Karpas-422 (cell line): Measurements from ENCODE around the gene MCOLN3. TPM values are rescaled to one million over a fixed set of nuclear protein-coding genes. Genes with fewer than 3 reads are reported as not detected.

Source experiments
- DNase-seq: peaks from one replicate; pipeline ENCODE4 v3.0.0-alpha.2; 2015
- H2AFZ ChIP-seq: fragments of 200-600 bp; sonication (generic); 2 replicates; pipeline ENCODE4 v1.6.1; 2014; ENCODE audit warnings: antibody characterized with exemption, low read length, mixed read lengths
- H3K27ac ChIP-seq: fragments of 200-600 bp; sonication (generic); 2 replicates; pipeline ENCODE4 v1.5.1; 2014; ENCODE audit warnings: mild to moderate bottlenecking, low read length, moderate library complexity
- H3K27me3 ChIP-seq: fragments of 200-600 bp; sonication (generic); 2 replicates; pipeline ENCODE4 v1.6.1; 2014; ENCODE audit warnings: low read length, mixed read lengths
- H3K36me3 ChIP-seq: fragments of 200-600 bp; sonication (generic); 2 replicates; pipeline ENCODE4 v1.6.1; 2014; ENCODE audit warnings: low read length, mixed read lengths; ENCODE audit not compliant: insufficient read depth
- H3K4me1 ChIP-seq: fragments of 200-600 bp; sonication (generic); 2 replicates; pipeline ENCODE4 v1.6.1; 2014; ENCODE audit warnings: mild to moderate bottlenecking, low read length, mixed read lengths
- H3K4me2 ChIP-seq: fragments of 200-600 bp; sonication (generic); 2 replicates; pipeline ENCODE4 v1.6.1; 2014; ENCODE audit warnings: low read length, low read depth, mild to moderate bottlenecking; ENCODE audit not compliant: poor library complexity, severe bottlenecking
- H3K4me3 ChIP-seq: fragments of 200-600 bp; sonication (generic); 2 replicates; pipeline ENCODE4 v1.5.1; 2014; ENCODE audit warnings: mild to moderate bottlenecking, antibody characterized with exemption, low read length, mixed read lengths
- H3K79me2 ChIP-seq: fragments of 200-600 bp; sonication (generic); 2 replicates; pipeline ENCODE4 v1.6.1; 2014; ENCODE audit warnings: mild to moderate bottlenecking, low read length, mixed read lengths
- H3K9ac ChIP-seq: fragments of 200-600 bp; sonication (generic); 2 replicates; pipeline ENCODE4 v1.6.0; 2014; ENCODE audit warnings: low read length
- H3K9me2 ChIP-seq: fragments of 200-600 bp; sonication (generic), shearing (Covaris generic); replicated peaks from 2 replicates; pipeline ENCODE4 v1.6.0; 2014; ENCODE audit warnings: mild to moderate bottlenecking, low read length, moderate library complexity; ENCODE audit not compliant: insufficient read depth
- H3K9me3 ChIP-seq: fragments of 300-700, 200-600 bp; sonication (generic); 2 replicates; pipeline ENCODE4 v1.6.1; 2014; ENCODE audit warnings: low read length, mixed read lengths
- H4K20me1 ChIP-seq: fragments of 200-600 bp; sonication (generic); 2 replicates; pipeline ENCODE4 v1.6.1; 2014; ENCODE audit warnings: mild to moderate bottlenecking, antibody characterized with exemption, low read length, low read depth; ENCODE audit not compliant: insufficient read depth
- total RNA-seq: library from RNA; depleted of rRNA; stranded (reverse); fragments of >200 nt; shearing (Covaris generic); gene quantifications from 2 replicates; pipeline ENCODE4 v1.2.3, GENCODE V29; 2014; ENCODE audit warnings: low replicate concordance

Gene MCOLN3
- total RNA-seq, 1 experiment from 2014 or later, result not detected

DNA sequence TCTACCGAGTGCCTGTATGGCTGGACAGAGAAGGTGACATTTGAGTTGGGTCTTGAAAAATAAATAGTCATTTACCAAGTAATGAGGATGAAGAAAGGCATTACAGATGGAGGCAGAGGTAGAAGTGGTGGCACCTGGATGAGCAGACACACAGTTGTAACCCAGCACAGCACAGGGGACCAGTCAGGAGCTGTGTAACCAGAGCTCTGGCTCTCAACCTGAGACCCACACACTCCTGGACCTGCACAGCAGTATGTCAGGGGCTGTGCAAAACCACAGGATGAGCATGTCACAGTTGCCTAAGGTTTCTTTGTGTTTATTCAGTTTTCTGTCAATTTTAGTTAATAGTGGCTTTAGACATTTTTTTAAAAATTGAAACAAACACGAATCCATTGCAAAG is 11.3 kb upstream of the MCOLN3 start:
- H3K4me3 ChIP-seq, result no peak overlapping the region
- peaks cover 46% of the 10 kb centered on the region for H3K4me1 ChIP-seq
- no peaks in the 10 kb centered on the region for H3K27me3 ChIP-seq
- H3K27ac ChIP-seq, result no peak overlapping the region
- no peak for DNase-seq
- no peaks in the 10 kb centered on the region for H3K9me2 ChIP-seq
- H3K79me2 ChIP-seq, result no peaks in the 10 kb centered on the region
- no peaks in the 10 kb centered on the region for H3K9me3 ChIP-seq
- no peak overlapping the region for H3K4me2 ChIP-seq
- no peaks in the 10 kb centered on the region for H4K20me1 ChIP-seq
- no peak overlapping the region for H2AFZ ChIP-seq
- no peak overlapping the region for H3K9ac ChIP-seq
- H3K36me3 ChIP-seq, result no peaks in the 10 kb centered on the region

DNA sequence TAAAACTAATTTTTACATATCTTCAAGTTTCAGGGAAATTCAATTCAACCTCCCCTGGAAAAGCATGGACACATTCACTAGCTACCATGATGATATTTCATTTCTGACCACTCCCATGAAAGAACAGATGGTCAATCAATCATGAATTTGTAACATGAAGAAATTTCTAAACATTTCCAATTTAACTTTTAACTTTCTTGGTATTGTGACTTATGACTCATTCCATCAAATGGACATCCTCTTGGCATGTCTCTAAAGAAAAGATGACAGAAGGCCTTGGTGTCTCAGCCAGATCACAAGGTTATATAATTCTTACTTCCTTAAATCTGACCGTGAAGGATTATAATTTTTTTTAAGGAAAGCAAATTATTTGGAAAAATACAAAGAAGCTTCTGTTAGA is 10.5 kb upstream of the MCOLN3 start:
- H3K9me2 ChIP-seq, result no peaks in the 10 kb centered on the region
- H3K4me1 ChIP-seq, result peaks cover 46% of the 10 kb centered on the region
- no peaks in the 10 kb centered on the region for H3K27me3 ChIP-seq
- no peak overlapping the region for H3K27ac ChIP-seq
- H3K36me3 ChIP-seq, result no peaks in the 10 kb centered on the region
- H2AFZ ChIP-seq, result no peak overlapping the region
- no peaks in the 10 kb centered on the region for H3K9me3 ChIP-seq
- no peaks in the 10 kb centered on the region for H4K20me1 ChIP-seq
- no peak overlapping the region for H3K9ac ChIP-seq
- no peak for DNase-seq
- no peak overlapping the region for H3K4me2 ChIP-seq
- no peaks in the 10 kb centered on the region for H3K79me2 ChIP-seq
- no peak overlapping the region for H3K4me3 ChIP-seq

DNA sequence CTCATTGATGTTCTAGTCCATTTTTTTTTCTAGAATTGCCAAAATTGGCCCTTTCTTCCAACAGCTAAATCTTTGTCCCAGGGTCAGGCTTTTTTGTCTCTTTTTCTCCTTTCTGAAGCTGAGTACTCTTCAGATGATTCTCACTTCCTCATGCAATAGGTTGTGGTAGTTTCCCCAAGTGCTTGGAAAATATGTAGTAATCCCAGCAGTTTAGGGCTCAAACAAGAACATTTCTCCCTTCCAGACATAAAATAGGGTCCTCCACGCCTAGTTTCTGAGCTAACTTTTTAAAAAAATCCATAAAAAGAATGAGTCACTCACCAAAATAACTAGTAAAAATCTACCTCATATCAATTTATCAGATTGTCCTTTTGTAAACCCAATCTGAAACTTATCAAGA is 10.0 kb upstream of the MCOLN3 start:
- Histone ChIP-seq H3K79me2 (no peaks in the 10 kb centered on the region), H3K27me3 (no peaks in the 10 kb centered on the region), H3K36me3 (no peaks in the 10 kb centered on the region), H3K4me3 (no peak overlapping the region), H3K9ac (no peak overlapping the region), H3K4me1 (peaks cover 41% of the 10 kb centered on the region), H3K9me2 (no peaks in the 10 kb centered on the region), H3K4me2 (no peak overlapping the region), H3K27ac (no peak overlapping the region), H3K9me3 (no peaks in the 10 kb centered on the region), H4K20me1 (no peaks in the 10 kb centered on the region), H2AFZ (no peak overlapping the region)
- no peak for DNase-seq

DNA sequence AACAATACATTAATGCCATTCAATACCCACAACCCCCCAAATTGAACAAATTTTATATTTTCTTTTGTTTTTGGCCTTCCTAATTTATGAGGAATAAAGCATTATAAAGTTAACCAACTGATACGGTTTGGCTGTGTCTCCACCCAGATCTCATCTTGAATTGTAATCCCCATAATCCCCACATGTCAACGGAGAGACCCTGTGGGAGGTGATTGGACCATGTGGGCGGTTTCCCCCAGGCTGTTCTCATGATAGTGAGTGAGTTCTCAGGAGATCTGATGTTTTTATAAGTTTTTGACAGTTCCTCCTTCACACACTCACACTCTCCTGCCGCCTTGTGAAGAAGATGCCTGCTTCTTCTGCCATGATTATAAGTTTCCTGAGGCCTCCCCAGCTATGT is 6.4 kb upstream of the MCOLN3 start:
- Histone ChIP-seq H3K9me2 (no peaks in the 10 kb centered on the region), H3K4me1 (peaks cover 7% of the 10 kb centered on the region), H3K9me3 (no peaks in the 10 kb centered on the region), H3K27ac (no peak overlapping the region), H3K27me3 (no peaks in the 10 kb centered on the region), H3K9ac (no peak overlapping the region), H3K4me2 (no peak overlapping the region), H4K20me1 (no peaks in the 10 kb centered on the region), H3K36me3 (no peaks in the 10 kb centered on the region), H2AFZ (no peak overlapping the region), H3K4me3 (no peak overlapping the region), H3K79me2 (no peaks in the 10 kb centered on the region)
- DNase-seq, result no peak

DNA sequence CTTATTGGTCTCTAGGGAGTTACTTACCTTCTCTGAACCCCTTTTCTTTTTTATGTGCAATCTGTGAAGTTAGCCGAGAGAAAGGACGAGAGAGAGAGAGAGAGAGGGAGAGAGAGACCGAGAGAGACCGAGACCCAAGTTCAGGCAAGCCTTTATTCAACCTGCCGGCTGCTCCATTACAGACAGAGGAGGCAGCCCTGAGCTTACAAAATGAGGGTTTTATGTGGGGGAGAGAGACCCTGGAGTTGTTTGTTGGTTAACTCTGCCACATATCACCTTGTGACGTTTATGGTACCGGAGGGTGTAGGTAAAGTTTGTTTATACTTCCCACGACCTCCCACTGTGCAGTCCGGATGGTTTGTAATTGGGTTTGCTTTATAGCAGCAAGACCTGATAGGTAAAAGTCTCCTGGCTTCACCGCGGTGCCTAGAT is 1.5 kb upstream of the MCOLN3 start:
- H3K9ac ChIP-seq, result no peak overlapping the region
- H3K36me3 ChIP-seq, result no peaks in the 10 kb centered on the region
- H3K27me3 ChIP-seq, result no peaks in the 10 kb centered on the region
- no peaks in the 10 kb centered on the region for H3K4me1 ChIP-seq
- no peaks in the 10 kb centered on the region for H4K20me1 ChIP-seq
- no peak overlapping the region for H3K4me2 ChIP-seq
- no peak for DNase-seq
- no peaks in the 10 kb centered on the region for H3K79me2 ChIP-seq
- no peak overlapping the region for H2AFZ ChIP-seq
- H3K27ac ChIP-seq, result no peak overlapping the region
- no peaks in the 10 kb centered on the region for H3K9me2 ChIP-seq
- H3K9me3 ChIP-seq, result no peaks in the 10 kb centered on the region
- H3K4me3 ChIP-seq, result no peak overlapping the region

DNA sequence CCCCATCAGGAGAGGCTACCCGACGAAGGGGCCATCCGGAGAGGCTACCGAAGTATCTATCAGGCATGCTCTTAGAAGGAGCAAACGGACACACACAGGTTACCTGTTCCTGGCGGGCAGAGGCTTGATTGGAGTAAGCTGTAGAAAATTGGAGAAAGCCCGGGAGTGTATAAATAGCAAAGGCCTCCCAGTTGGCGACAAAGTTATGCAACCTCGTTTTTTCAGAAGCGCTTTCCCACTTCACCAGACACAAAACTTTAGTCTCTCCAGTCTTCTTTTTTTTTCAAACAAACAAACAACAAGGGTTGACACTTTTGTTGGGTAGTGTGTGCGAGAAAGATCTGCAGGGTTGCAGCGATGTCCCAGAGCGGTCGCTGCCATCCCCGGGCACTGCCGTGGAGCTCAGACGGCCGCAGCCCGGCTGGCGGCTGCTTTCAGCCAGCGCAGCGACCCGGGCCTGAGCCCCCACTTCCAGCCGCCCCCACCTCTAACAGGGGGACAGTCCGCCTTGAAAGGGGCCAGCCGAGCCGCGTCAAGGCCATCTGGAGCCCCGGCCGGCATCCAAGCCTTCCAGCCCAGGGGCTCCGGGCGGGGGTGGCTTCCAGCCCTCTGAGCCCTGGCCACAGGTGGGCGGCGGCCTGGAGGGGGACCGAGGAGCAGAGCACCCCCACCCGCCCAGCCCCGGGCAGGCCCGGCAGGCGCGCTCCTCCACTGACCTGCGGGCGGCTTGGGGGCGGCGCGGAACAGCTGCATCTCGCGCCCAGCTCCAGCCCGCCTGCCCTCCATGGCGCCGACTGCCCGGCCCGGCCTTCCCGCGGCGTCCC is 616 bp downstream of the MCOLN3 start:
- no peaks in the 10 kb centered on the region for H4K20me1 ChIP-seq
- no peaks in the 10 kb centered on the region for H3K4me1 ChIP-seq
- H3K4me2 ChIP-seq, result no peak overlapping the region
- no peaks in the 10 kb centered on the region for H3K79me2 ChIP-seq
- no peaks in the 10 kb centered on the region for H3K36me3 ChIP-seq
- no peak overlapping the region for H3K27ac ChIP-seq
- no peak overlapping the region for H3K9ac ChIP-seq
- no peaks in the 10 kb centered on the region for H3K9me2 ChIP-seq
- no peaks in the 10 kb centered on the region for H3K27me3 ChIP-seq
- no peak for DNase-seq
- no peak overlapping the region for H3K4me3 ChIP-seq
- H3K9me3 ChIP-seq, result no peaks in the 10 kb centered on the region
- no peak overlapping the region for H2AFZ ChIP-seq

DNA sequence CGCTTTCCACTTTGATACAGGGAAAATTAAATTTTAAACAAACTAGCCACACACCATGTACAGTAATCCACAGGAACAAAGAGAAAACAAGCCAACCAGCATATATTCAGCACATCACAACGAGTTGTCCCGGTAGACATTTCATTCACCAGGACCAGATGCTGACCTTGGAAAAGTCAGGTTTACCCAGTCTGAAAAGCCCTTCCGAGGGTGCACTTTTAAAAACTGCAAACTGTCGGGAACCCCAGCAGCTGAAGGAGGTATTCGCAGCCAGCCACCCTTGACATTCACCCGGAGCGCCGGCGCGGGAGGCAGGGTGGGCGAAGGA is 1.2 kb downstream of the MCOLN3 start:
- H2AFZ ChIP-seq, result no peak overlapping the region
- H3K27me3 ChIP-seq, result no peaks in the 10 kb centered on the region
- no peak overlapping the region for H3K27ac ChIP-seq
- no peaks in the 10 kb centered on the region for H4K20me1 ChIP-seq
- H3K4me3 ChIP-seq, result no peak overlapping the region
- H3K36me3 ChIP-seq, result no peaks in the 10 kb centered on the region
- no peaks in the 10 kb centered on the region for H3K4me1 ChIP-seq
- H3K9me2 ChIP-seq, result no peaks in the 10 kb centered on the region
- H3K79me2 ChIP-seq, result no peaks in the 10 kb centered on the region
- H3K9me3 ChIP-seq, result no peaks in the 10 kb centered on the region
- H3K4me2 ChIP-seq, result no peak overlapping the region
- DNase-seq, result no peak
- no peak overlapping the region for H3K9ac ChIP-seq

DNA sequence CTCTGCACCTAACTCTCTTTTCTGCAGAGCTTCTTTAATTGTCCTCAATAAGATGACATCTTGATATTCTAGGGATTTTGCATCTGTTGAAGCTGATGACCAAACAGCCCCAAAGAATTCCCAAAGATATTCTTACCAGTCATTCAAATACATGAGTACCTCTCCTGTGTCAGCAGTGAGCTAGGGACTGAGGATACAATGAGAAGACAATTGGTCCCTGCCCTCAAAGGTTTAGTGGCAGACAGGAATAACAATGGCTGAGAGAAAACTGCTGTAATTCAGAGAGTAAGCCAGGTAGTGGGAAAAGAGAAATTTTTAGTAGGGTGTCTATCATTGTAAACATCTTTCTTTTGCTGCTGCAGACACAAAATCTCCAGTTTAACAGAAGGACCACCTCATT is 5.9 kb downstream of the MCOLN3 start:
- no peak overlapping the region for H3K4me3 ChIP-seq
- no peaks in the 10 kb centered on the region for H3K9me2 ChIP-seq
- H3K9ac ChIP-seq, result no peak overlapping the region
- no peaks in the 10 kb centered on the region for H3K27me3 ChIP-seq
- no peak overlapping the region for H3K27ac ChIP-seq
- H4K20me1 ChIP-seq, result no peaks in the 10 kb centered on the region
- H3K4me2 ChIP-seq, result no peak overlapping the region
- H2AFZ ChIP-seq, result no peak overlapping the region
- H3K79me2 ChIP-seq, result no peaks in the 10 kb centered on the region
- no peaks in the 10 kb centered on the region for H3K36me3 ChIP-seq
- DNase-seq, result no peak
- no peaks in the 10 kb centered on the region for H3K9me3 ChIP-seq
- H3K4me1 ChIP-seq, result no peaks in the 10 kb centered on the region
